CD14-positive monocyte (primary cell): Measurements from ENCODE around the gene INPP4A. TPM values are rescaled to one million over a fixed set of nuclear protein-coding genes. Genes with fewer than 3 reads are reported as not detected.

Experiments used
- DNase-seq, 3 donors: peaks; one replicate each; pipeline ENCODE4 v3.0.0-alpha.2; 2011 to 2022
- H2AFZ ChIP-seq: 2 replicates; pipeline ENCODE4 v1.6.0; 2012; ENCODE audit warnings: mild to moderate bottlenecking, low read depth, low read length, inconsistent platforms; ENCODE audit not compliant: insufficient read depth, poor library complexity, severe bottlenecking
- H3K27ac ChIP-seq, 2 donors: 1 replicate in 1 of 2; 2 replicates in 1 of 2; pipeline ENCODE4 v1.5.1; 2012 to 2013; ENCODE audit warnings: low read length in 2 of 2, control low read depth in 1 of 2, inconsistent platforms in 1 of 2, low read depth in 1 of 2, mild to moderate bottlenecking in 1 of 2
- H3K27me3 ChIP-seq, 2 donors: one replicate each; pipeline versions ENCODE4 v1.6.0 to v1.6.1; 2011 to 2013; ENCODE audit warnings: low read length in 2 of 2; ENCODE audit not compliant: control insufficient read depth in 2 of 2, insufficient read depth in 2 of 2
- H3K36me3 ChIP-seq, 2 donors: replicated peaks in 1 of 2; 1 replicate in 1 of 2; 2 replicates in 1 of 2; pipeline versions ENCODE4 v1.5.1 to v1.6.1; 2012 to 2013; ENCODE audit warnings: low read length in 2 of 2, control low read depth in 1 of 2, inconsistent platforms in 1 of 2, mild to moderate bottlenecking in 1 of 2; ENCODE audit not compliant: insufficient read depth in 2 of 2, control insufficient read depth in 1 of 2
- H3K4me1 ChIP-seq, 2 donors: 1 replicate in 1 of 2; 2 replicates in 1 of 2; pipeline versions ENCODE4 v1.5.1 to v1.6.1; 2012 to 2013; ENCODE audit warnings: low read length in 2 of 2, control low read depth in 1 of 2, inconsistent platforms in 1 of 2, mild to moderate bottlenecking in 1 of 2, moderate library complexity in 1 of 2; ENCODE audit not compliant: insufficient read depth in 2 of 2, control insufficient read depth in 1 of 2
- H3K4me2 ChIP-seq: replicated peaks from 2 replicates; pipeline ENCODE3; 2012; ENCODE audit warnings: low read length, moderate library complexity, mild to moderate bottlenecking; ENCODE audit not compliant: poor library complexity, severe bottlenecking; ENCODE audit errors: extremely low read depth
- H3K4me3 ChIP-seq, 3 experiments: fragments of 200-600 bp in 1 of 3; sonication (generic) in 1 of 3; replicated peaks in 1 of 3; 1 replicate in 2 of 3; 2 replicates in 1 of 3; pipeline ENCODE4 v1.5.1; 2011 to 2013; ENCODE audit warnings: low read length in 3 of 3, mild to moderate bottlenecking in 3 of 3, control low read depth in 2 of 3, low read depth in 2 of 3, inconsistent platforms in 1 of 3, moderate library complexity in 1 of 3
- H3K79me2 ChIP-seq: 2 replicates; pipeline ENCODE4 v1.6.0; 2012; ENCODE audit warnings: mild to moderate bottlenecking, control low read depth, inconsistent platforms, low read length, moderate library complexity; ENCODE audit not compliant: insufficient read depth
- H3K9ac ChIP-seq: 2 replicates; pipeline ENCODE4 v1.6.0; 2017; ENCODE audit warnings: low read length, mild to moderate bottlenecking; ENCODE audit not compliant: insufficient read depth, poor library complexity, severe bottlenecking
- H3K9me3 ChIP-seq, 2 donors: replicated peaks in 1 of 2; 1 replicate in 1 of 2; 2 replicates in 1 of 2; pipeline versions ENCODE4 v1.5.1 to v1.6.1; 2012 to 2013; ENCODE audit warnings: low read length in 2 of 2, control low read depth in 1 of 2; ENCODE audit not compliant: control insufficient read depth in 1 of 2, insufficient read depth in 1 of 2
- H4K20me1 ChIP-seq: 2 replicates; pipeline ENCODE4 v1.6.0; 2012; ENCODE audit warnings: mild to moderate bottlenecking, low read length, control low read depth, moderate library complexity; ENCODE audit not compliant: insufficient read depth
- H3K27ac Mint-ChIP-seq, 7 donors: one replicate each; pipeline ENCODE4 v1.8.0; 2020; ENCODE audit warnings: mild to moderate bottlenecking in 7 of 7, mixed read lengths in 7 of 7, moderate library complexity in 6 of 7, inconsistent platforms in 2 of 7
- H3K27me3 Mint-ChIP-seq, 3 donors: one replicate each; pipeline ENCODE4 v1.8.0; 2021 to 2022; ENCODE audit warnings: low read depth in 3 of 3, mild to moderate bottlenecking in 3 of 3, mixed read lengths in 3 of 3, moderate library complexity in 3 of 3, inconsistent platforms in 1 of 3
- H3K36me3 Mint-ChIP-seq, 2 donors: one replicate each; pipeline ENCODE4 v1.8.0; 2020; ENCODE audit warnings: mixed read lengths in 2 of 2, inconsistent platforms in 1 of 2, mild to moderate bottlenecking in 1 of 2
- H3K4me1 Mint-ChIP-seq: one replicate; pipeline ENCODE4 v1.8.0; 2020; ENCODE audit warnings: mild to moderate bottlenecking, mixed read lengths
- H3K4me3 Mint-ChIP-seq, 2 donors: one replicate each; pipeline ENCODE4 v1.8.0; 2020; ENCODE audit warnings: mild to moderate bottlenecking in 2 of 2, mixed read lengths in 2 of 2, moderate library complexity in 1 of 2
- H3K9me3 Mint-ChIP-seq, 7 donors: one replicate each; pipeline ENCODE4 v1.8.0; 2020 to 2022; ENCODE audit warnings: mixed read lengths in 7 of 7, mild to moderate bottlenecking in 6 of 7, moderate library complexity in 6 of 7, inconsistent platforms in 2 of 7
- CTCF ChIP-seq: fragments of 200-600 bp; IDR thresholded peaks from one replicate; pipeline ENCODE4 v1.8.0; 2022; ENCODE audit warnings: antibody characterized with exemption, mild to moderate bottlenecking
- WGBS: methylation state at CpG from one replicate; pipeline ENCODE4 v1.1.5; 2013; ENCODE audit warnings: missing lambda C conversion rate; ENCODE audit not compliant: insufficient coverage; 5-methylcytosine and 5-hydroxymethylcytosine counted together
- intact Hi-C, 2 donors: fragments of 100-400 bp; cut with micrococcal nuclease; formaldehyde crosslinking; loops; one replicate each; pipeline versions ENCODE4 v1.15.0 to v1.15.1; 2023
- polyA plus RNA-seq, 3 donors: library from polyadenylated mRNA; depleted of rRNA in 1 of 3; unstranded in 2 of 3; stranded (reverse) in 1 of 3; fragments of 300-500 nt in 2 of 3; fragments of >200 nt in 1 of 3; fragmentation: Illumina TruSeq in 2 of 3; gene quantifications; 1 replicate in 2 of 3; 2 replicates in 1 of 3; pipeline ENCODE4 v1.2.3, GENCODE V29; 2012 to 2021

INPP4A gene
- polyA plus RNA-seq, 3 donors, result 13.7 to 52.4 (median 20.7) TPM

GRCh38 chr2:98416383-98417159 is 28.1 kb upstream of the INPP4A start:
- Mint-ChIP-seq H3K36me3 (no peaks in the 10 kb centered on the region), H3K4me1 (peaks cover 11% of the 10 kb centered on the region), H3K9me3 (peaks cover 6 to 13% (median 11%) of the 10 kb centered on the region in 7 donors), H3K4me3 (no peak overlapping the region), H3K27ac (no peak overlapping the region), H3K27me3 (peaks cover 0 to 3% (median 3%) of the 10 kb centered on the region in 3 donors)
- Histone ChIP-seq H3K27ac (no peak overlapping the region), H3K4me1 (peaks cover 9 to 10% of the 10 kb centered on the region in 2 donors), H2AFZ (no peak overlapping the region), H3K27me3 (peaks cover 0 to 2% of the 10 kb centered on the region in 2 donors), H3K36me3 (no peaks in the 10 kb centered on the region), H3K79me2 (no peaks in the 10 kb centered on the region), H3K9ac (no peak overlapping the region), H3K4me3 (no peak overlapping the region), H3K4me2 (no peak overlapping the region), H3K9me3 (peaks cover 8 to 13% of the 10 kb centered on the region in 2 donors), H4K20me1 (no peaks in the 10 kb centered on the region)
- no peak for DNase-seq
- no CpG with 5 or more reads among the region's 2 CpGs for WGBS
- intact Hi-C loops, result no loop called here
- no peak for TF ChIP-seq CTCF

GRCh38 chr2:98419544-98419943 is 25.1 kb upstream of the INPP4A start:
- Histone ChIP-seq H3K4me2 (no peak overlapping the region), H3K4me3 (no peak overlapping the region), H2AFZ (peak overlapping the region; percentile 21), H3K27me3 (no peaks in the 10 kb centered on the region), H3K9me3 (peaks cover 15 to 16% of the 10 kb centered on the region in 2 donors), H3K27ac (no peak overlapping the region), H3K36me3 (no peaks in the 10 kb centered on the region), H3K79me2 (no peaks in the 10 kb centered on the region), H3K9ac (no peak overlapping the region), H4K20me1 (no peaks in the 10 kb centered on the region), H3K4me1 (peaks cover 7 to 9% of the 10 kb centered on the region in 2 donors)
- peaks cover 0 to 2% of the 10 kb centered on the region in 2 donors for H3K36me3 Mint-ChIP-seq
- intact Hi-C loops, result no loop called here
- H3K27me3 Mint-ChIP-seq, result peaks cover 0 to 6% (median 3%) of the 10 kb centered on the region in 3 donors
- H3K27ac Mint-ChIP-seq, result no peak overlapping the region
- 100% methylated on average over 1 of the region's 2 CpGs for WGBS
- DNase-seq, result no peak
- peaks cover 14 to 27% (median 21%) of the 10 kb centered on the region in 7 donors for H3K9me3 Mint-ChIP-seq
- peaks cover 8% of the 10 kb centered on the region for H3K4me1 Mint-ChIP-seq
- H3K4me3 Mint-ChIP-seq, result no peak overlapping the region
- TF ChIP-seq CTCF, result no peak
